Fibroblast of skin of right quadriceps (primary cell): Measurements from ENCODE around the gene TMX1.

Source experiments
- DNase-seq: peaks from one replicate; pipeline ENCODE4 v3.0.0-alpha.2; 2013

TMX1 gene

GRCh38 chr14:51293912-51294389 lies 53.9 kb downstream of the TMX1 start:
- DNase-seq, result no peak

- DNase-seq, result no peak
Measured at GRCh38 chr14:51294951-51295525, 55.0 kb downstream of the TMX1 start.

DNA sequence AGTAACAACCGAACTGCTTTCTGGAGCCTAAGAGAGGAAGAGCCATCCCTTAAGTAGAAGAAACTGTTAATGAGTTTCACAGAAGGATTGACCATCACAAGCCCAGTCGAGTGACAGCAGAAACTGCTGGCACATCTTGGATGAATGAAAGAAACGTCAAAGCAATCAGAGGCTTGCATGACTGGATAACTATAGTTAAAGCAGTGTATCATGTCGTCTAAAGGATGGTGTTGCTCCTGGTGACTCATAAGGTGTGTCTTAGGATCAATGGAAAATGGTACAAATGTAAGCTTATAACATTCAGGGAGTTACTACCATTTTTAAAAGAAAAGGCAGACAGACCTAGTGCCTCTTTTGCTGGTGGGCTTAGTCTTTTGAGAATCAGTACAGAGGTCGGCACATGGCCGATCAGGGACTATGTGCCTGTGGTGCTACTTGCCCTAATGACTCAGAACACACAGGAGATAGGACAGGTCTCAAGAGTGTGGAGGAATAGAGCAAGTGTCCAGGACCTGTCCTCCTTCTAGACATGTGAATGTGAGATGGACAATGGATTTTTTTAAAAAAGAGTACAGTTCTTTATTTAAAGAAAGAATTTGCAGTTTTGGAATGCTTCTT lies 55.7 kb downstream of the TMX1 start:
- DNase-seq, result no peak

DNA sequence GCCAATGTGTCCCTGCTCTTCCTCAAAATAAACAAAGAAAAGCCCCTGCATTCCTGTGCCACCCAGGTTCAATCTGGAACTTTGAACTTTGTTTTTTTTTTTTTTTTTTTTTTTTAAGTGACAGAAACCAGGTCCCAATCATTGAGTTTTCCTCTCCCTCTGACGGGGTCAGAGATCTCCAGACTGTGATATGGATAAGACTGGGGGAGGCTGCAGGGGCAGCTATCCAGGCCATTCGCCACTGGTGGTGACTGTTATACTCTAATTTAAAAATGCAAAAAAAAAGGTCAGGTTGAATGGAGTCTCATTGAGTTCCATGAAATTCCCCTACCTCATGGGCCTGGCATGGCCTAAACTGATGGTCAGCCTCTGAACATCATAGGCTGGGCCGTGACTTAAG lies 57.0 kb downstream of the TMX1 start:
- DNase-seq, result no peak

DNA sequence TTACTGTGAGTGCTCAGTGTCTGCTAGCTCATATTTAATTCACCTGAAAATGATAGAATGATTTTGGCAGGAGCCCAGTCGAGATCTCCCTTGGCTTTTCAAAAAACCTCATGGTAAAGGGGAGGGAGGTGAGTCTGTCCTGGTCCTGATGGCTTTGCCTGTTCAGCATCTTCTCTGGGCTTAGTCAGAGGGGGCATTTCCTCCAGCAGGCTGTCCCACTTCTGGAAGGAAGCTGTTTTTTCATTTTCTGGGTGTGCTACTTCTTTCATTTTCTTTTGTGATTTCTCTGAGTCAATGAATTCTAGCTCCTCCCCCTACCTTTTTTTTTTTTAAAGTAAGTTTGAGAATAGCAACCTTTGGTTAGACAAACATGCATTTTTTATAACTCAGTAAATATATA lies 58.8 kb downstream of the TMX1 start:
- no peak for DNase-seq

DNA sequence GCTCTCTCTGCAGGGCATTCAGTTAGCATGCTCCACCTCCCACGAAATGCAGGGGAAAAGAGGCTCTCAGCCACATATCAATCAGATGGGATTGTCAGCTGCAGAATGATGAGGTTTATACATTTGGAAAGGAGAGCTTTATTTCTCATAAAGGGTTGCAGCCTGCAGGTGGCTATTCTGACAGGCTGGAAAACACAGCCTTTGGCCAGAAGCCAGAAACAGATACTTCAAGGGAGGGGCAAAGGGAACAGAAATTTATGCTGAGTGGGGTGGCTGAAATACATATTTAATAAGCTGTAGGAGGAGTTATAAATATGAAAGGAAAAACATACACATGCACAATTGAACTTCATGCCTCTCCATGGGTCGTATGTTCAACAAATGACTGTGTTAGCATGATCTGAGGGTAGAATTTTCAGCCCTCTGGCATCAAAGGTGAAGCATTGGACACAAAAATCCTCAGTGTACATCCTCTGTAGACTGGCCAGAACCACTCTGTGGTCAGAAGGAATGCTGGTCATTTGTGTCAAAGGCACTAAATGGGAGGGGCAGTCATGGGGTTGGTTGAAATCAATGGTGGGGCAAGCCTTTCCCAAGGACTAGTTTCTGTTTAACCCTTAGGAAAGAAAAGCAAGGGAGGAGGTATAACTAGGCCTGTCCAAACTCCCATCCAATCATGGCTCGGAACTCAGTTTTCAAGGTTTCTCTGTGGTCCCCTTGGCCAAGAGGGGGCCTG lies 62.4 kb downstream of the TMX1 start:
- no peak for DNase-seq

- peak; percentile 76 for DNase-seq
Measured at GRCh38 chr14:51304438-51304837, 64.4 kb downstream of the TMX1 start.

- peak; percentile 97 for DNase-seq
Measured at GRCh38 chr14:51304941-51305340, 64.9 kb downstream of the TMX1 start.

DNA sequence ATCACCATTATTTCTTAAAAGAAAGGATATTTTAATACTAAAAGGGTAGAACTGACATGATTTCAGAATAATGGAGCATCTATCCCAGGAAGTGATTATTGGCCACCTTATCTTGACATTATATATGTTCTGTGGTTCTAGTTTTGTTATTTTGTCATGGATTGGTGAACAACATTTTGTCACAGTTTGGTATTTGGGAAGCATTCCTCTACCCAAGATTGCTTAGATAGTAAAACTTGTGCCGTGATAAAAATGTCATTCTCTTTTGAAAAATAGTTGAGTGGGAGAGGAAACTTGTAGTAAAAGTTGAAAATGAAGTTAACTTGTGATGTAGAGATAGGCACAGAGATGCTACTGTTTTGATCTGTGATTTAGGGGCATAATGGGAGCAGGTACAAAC lies 65.7 kb downstream of the TMX1 start:
- peak; percentile 64 for DNase-seq
